Measurements from ENCODE around the gene IL1R2. TPM values are rescaled to one million over a fixed set of nuclear protein-coding genes. Genes with fewer than 3 reads are reported as not detected.

The IL1R2 gene
- total and polyA plus RNA-seq, 3 donors from 2014 or later: 2.2 to 3.7 (median 2.7) TPM

DNA sequence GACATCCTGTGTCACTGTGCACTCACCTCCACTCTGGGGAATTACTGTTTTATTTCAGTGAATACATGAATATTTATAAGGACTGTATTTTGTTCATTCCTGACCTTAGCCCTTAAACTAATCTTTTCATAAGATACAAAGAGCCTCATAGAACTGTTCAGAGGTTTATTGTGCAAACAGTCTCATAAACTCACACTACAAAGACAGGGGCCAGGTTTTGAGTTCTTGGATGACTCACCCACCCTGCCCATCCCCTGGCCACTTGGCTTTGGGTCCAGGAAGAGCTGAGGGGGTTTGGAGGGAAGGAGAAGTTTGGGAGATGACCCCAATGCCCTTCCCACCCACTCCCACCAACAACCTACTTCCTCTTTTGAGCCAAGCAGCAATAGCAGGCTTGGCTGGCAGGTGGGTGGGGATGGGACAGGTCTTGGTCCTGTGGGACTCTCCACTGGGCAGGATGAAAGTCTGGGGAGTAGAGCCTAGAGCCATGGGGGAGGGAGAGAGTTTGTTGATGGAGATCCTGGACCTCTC, 43.1 kb upstream of the IL1R2 start:
- Histone ChIP-seq H3K27me3 (no peaks in the 10 kb centered on the region), H3K9me3 (no peaks in the 10 kb centered on the region), H3K4me1 (no peaks in the 10 kb centered on the region), H3K27ac (no peak overlapping the region), H3K4me3 (no peak overlapping the region), H3K36me3 (ENCODE audit: low read depth, missing control alignments) (no peaks in the 10 kb centered on the region)
- intact Hi-C loops (cut with DNase I; ENCODE audit: low total_unique reads): no loop called here
- DNase-seq: no peak
- TF ChIP-seq, protein P1, sequence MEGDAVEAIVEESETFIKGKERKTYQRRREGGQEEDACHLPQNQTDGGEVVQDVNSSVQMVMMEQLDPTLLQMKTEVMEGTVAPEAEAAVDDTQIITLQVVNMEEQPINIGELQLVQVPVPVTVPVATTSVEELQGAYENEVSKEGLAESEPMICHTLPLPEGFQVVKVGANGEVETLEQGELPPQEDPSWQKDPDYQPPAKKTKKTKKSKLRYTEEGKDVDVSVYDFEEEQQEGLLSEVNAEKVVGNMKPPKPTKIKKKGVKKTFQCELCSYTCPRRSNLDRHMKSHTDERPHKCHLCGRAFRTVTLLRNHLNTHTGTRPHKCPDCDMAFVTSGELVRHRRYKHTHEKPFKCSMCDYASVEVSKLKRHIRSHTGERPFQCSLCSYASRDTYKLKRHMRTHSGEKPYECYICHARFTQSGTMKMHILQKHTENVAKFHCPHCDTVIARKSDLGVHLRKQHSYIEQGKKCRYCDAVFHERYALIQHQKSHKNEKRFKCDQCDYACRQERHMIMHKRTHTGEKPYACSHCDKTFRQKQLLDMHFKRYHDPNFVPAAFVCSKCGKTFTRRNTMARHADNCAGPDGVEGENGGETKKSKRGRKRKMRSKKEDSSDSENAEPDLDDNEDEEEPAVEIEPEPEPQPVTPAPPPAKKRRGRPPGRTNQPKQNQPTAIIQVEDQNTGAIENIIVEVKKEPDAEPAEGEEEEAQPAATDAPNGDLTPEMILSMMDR (IDR thresholded peaks at IDR 0.05): no peak
- no peak for TF ChIP-seq POLR2A (IDR thresholded peaks at IDR 0.05)

DNA sequence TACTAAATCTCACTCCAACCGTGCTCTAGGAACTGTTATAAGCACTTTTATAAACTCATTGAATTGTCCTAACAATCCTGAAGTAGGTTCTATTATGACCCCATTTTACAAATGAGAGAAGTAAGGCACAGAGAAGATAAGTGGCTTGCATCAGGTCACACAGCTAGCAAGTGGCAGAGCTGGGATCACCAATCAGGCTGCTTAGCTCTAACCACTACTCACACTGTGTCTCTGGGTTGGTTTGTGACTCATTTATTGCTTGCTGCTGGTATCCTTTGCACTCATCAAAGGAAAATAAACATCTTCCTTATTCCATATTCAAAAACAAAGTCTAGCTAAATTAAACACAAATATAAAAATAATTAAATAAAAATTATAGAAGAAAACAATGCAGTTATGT, 42.5 kb upstream of the IL1R2 start:
- WGBS, 2 donors: 86 to 93% methylated on average over 1 of the region's 1 CpG
- no peak for DNase-seq

DNA sequence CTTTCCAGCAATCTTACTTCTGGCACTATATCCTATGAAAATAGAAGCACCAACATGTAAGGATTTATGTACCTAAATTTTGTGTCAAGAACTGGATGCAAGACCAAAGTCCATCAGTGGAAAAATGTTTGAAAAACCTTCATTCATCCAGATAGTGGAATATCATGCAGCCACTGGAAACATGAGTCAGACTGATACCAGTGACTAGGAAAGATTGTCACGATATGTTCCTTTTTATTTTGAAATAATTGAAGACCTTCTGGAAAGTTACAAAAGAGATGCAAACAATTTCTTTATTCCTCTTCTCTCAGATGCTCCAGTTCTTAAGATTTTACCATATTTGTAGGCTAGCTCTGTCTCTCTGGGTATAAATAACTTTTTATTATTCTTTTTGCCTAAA, 40.5 kb upstream of the IL1R2 start:
- Histone ChIP-seq H3K27ac (no peak overlapping the region), H3K9me3 (no peaks in the 10 kb centered on the region), H3K36me3 (ENCODE audit: low read depth, missing control alignments) (no peaks in the 10 kb centered on the region), H3K4me3 (no peak overlapping the region), H3K27me3 (no peaks in the 10 kb centered on the region), H3K4me1 (no peaks in the 10 kb centered on the region)
- TF ChIP-seq, protein P1 (IDR thresholded peaks at IDR 0.05): no peak
- TF ChIP-seq POLR2A (IDR thresholded peaks at IDR 0.05): no peak
- 67 to 83% methylated on average over 1 of the region's 1 CpG for WGBS, 2 donors
- DNase-seq: no peak
- intact Hi-C loops (cut with DNase I; ENCODE audit: low total_unique reads): no loop called here

More for the DNA sequence above, 42.5 kb upstream of the IL1R2 start:
- Histone ChIP-seq H3K9me3 (no peaks in the 10 kb centered on the region), H3K4me1 (no peaks in the 10 kb centered on the region), H3K27me3 (no peaks in the 10 kb centered on the region), H3K4me3 (no peak overlapping the region), H3K36me3 (ENCODE audit: low read depth, missing control alignments) (no peaks in the 10 kb centered on the region), H3K27ac (no peak overlapping the region)
- intact Hi-C loops (cut with DNase I; ENCODE audit: low total_unique reads): no loop called here
- TF ChIP-seq, protein P1 (IDR thresholded peaks at IDR 0.05): no peak
- no peak for TF ChIP-seq POLR2A (IDR thresholded peaks at IDR 0.05)

DNA sequence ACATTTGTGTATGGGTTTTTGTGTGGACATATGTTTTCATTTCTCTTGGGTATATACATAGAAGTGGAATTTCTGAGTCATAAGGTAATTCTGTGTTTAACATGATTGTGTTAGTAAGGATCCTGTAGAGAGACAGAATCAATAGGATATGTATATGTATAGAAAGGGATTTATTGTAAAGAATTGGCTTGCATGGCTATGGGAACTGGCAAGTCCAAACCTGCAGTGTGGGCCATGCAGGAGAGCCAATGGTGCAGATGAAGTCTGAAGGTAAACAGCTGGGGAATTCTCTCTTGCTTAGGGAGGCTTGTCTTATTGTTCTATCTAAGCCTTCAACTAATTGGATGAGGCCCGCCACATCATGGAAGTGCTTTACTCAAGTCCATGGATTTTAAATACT, 39.2 kb upstream of the IL1R2 start:
- no peaks in the 10 kb centered on the region for H3K4me1 ChIP-seq
- no peak overlapping the region for H3K4me3 ChIP-seq
- no peaks in the 10 kb centered on the region for H3K27me3 ChIP-seq
- 96 to 100% methylated on average over 1 of the region's 1 CpG for WGBS, 2 donors
- no peak overlapping the region for H3K27ac ChIP-seq
- DNase-seq: no peak
- intact Hi-C loops (cut with DNase I; ENCODE audit: low total_unique reads): no loop called here
- TF ChIP-seq POLR2A (IDR thresholded peaks at IDR 0.05): no peak
- TF ChIP-seq, protein P1 (IDR thresholded peaks at IDR 0.05): no peak
- H3K36me3 ChIP-seq (ENCODE audit: low read depth, missing control alignments): no peaks in the 10 kb centered on the region
- H3K9me3 ChIP-seq: no peaks in the 10 kb centered on the region

Data from testis (tissue), 3 donors.